ENCODE measurements around the gene TBCD.

The TBCD gene

GRCh38 chr17:82812601-82813000 is 60.7 kb downstream of the TBCD start:
- no peak for DNase-seq

- no peak for DNase-seq
These were observed 61.6 kb downstream of the TBCD start for GRCh38 chr17:82813299-82814051.

GRCh38 chr17:82814834-82815233 is 63.0 kb downstream of the TBCD start:
- no peak for DNase-seq

GRCh38 chr17:82815354-82815753 is 63.5 kb downstream of the TBCD start:
- DNase-seq = no peak

- DNase-seq = no peak
These were observed 64.0 kb downstream of the TBCD start for GRCh38 chr17:82815790-82816305.

- no peak for DNase-seq
These were observed 64.5 kb downstream of the TBCD start for GRCh38 chr17:82816358-82816757.

GRCh38 chr17:82817947-82818346 is 66.1 kb downstream of the TBCD start:
- no peak for DNase-seq

GRCh38 chr17:82820278-82821251 is 68.7 kb downstream of the TBCD start:
- no peak for DNase-seq

- no peak for DNase-seq
These were observed 69.7 kb downstream of the TBCD start for GRCh38 chr17:82821554-82821953.

- DNase-seq = no peak
These were observed 70.4 kb downstream of the TBCD start for GRCh38 chr17:82822281-82822680.

GRCh38 chr17:82823004-82823403 is 71.1 kb downstream of the TBCD start:
- DNase-seq = no peak

- no peak for DNase-seq
These were observed 73.8 kb downstream of the TBCD start for GRCh38 chr17:82825540-82826124.

- DNase-seq = no peak
These were observed 74.3 kb downstream of the TBCD start for GRCh38 chr17:82826211-82826610.

GRCh38 chr17:82826956-82827355 is 75.1 kb downstream of the TBCD start:
- no peak for DNase-seq

- no peak for DNase-seq
These were observed 77.1 kb downstream of the TBCD start for GRCh38 chr17:82828875-82829487.

- DNase-seq = no peak
These were observed 78.4 kb downstream of the TBCD start for GRCh38 chr17:82830249-82830661.

GRCh38 chr17:82831041-82831817 is 79.4 kb downstream of the TBCD start:
- DNase-seq = no peak

GRCh38 chr17:82831818-82832200 is 79.9 kb downstream of the TBCD start:
- DNase-seq = no peak

GRCh38 chr17:82832411-82832810 is 80.5 kb downstream of the TBCD start:
- no peak for DNase-seq

GRCh38 chr17:82832881-82833475 is 81.1 kb downstream of the TBCD start:
- no peak for DNase-seq

GRCh38 chr17:82835122-82835521 is 83.3 kb downstream of the TBCD start:
- no peak for DNase-seq
